Thyroid gland (tissue), 4 donors: ENCODE measurements around the gene FOXJ3.

ENCODE experiments used
- POLR2A ChIP-seq, 2 donors: fragments of 450-650 bp; IDR thresholded peaks; one replicate each; pipeline ENCODE4 v1.6.1; 2017; ENCODE audit warnings: antibody characterized with exemption in 2 of 2, mild to moderate bottlenecking in 2 of 2, moderate library complexity in 1 of 2
- TF ChIP-seq, protein P1 (sequence below), 6 experiments: fragments of 200-600 bp in 3 of 6; fragments of 450-650 bp in 3 of 6; sonication (generic) in 3 of 6; IDR thresholded peaks; one replicate each; pipeline ENCODE4 v1.5.1; 2016 to 2019; ENCODE audit warnings: antibody characterized with exemption in 6 of 6, mild to moderate bottlenecking in 2 of 6, inconsistent platforms in 1 of 6, moderate library complexity in 1 of 6

- TF ChIP-seq, protein P1, sequence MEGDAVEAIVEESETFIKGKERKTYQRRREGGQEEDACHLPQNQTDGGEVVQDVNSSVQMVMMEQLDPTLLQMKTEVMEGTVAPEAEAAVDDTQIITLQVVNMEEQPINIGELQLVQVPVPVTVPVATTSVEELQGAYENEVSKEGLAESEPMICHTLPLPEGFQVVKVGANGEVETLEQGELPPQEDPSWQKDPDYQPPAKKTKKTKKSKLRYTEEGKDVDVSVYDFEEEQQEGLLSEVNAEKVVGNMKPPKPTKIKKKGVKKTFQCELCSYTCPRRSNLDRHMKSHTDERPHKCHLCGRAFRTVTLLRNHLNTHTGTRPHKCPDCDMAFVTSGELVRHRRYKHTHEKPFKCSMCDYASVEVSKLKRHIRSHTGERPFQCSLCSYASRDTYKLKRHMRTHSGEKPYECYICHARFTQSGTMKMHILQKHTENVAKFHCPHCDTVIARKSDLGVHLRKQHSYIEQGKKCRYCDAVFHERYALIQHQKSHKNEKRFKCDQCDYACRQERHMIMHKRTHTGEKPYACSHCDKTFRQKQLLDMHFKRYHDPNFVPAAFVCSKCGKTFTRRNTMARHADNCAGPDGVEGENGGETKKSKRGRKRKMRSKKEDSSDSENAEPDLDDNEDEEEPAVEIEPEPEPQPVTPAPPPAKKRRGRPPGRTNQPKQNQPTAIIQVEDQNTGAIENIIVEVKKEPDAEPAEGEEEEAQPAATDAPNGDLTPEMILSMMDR (IDR thresholded peaks at IDR 0.05), result no peak
- no peak for TF ChIP-seq POLR2A (IDR thresholded peaks at IDR 0.05)
Observed at GRCh38 chr1:42144711-42145388, 190.2 kb downstream of the FOXJ3 start.
